K562 (cell line): ENCODE results near the gene COMP. TPM values are rescaled to one million over a fixed set of nuclear protein-coding genes. Genes with fewer than 3 reads are reported as not detected.

Source experiments
- HDAC6 ChIP-seq: IDR thresholded peaks from 2 replicates; pipeline ENCODE4 v1.6.1; 2012; ENCODE audit warnings: low read depth, mild to moderate bottlenecking, control low read depth, inconsistent platforms, low read length, moderate library complexity
- SUPT5H ChIP-seq: fragments of 450-650 bp; IDR thresholded peaks from 2 replicates; pipeline ENCODE4 v1.6.1; 2016
- U2AF1 ChIP-seq: fragments of 200-400 bp; formaldehyde crosslinking; optimal IDR thresholded peaks from 2 replicates; pipeline ENCODE3; 2017; ENCODE audit warnings: mild to moderate bottlenecking, low read depth, low read length, moderate library complexity
- YBX1 ChIP-seq: fragments of 450-650 bp; IDR thresholded peaks from 2 replicates; pipeline ENCODE4 v1.7.1; 2016; ENCODE audit warnings: mild to moderate bottlenecking
- polyA plus RNA-seq, 8 experiments: library from polyadenylated mRNA; depleted of rRNA in 4 of 8; stranded (reverse) in 5 of 8; unstranded in 3 of 8; fragments of >200 nt; fragmentation: Nextera tagmentation in 2 of 8; fragmentation: Illumina TruSeq in 1 of 8; extraction: Ambion mirVana in 2 of 8; extraction: Trizol in 1 of 8; gene quantifications; 2 replicates each; pipeline versions ENCODE4 v1.2.1 to v1.2.3, GENCODE V29; 2011 to 2014; ENCODE audit warnings: inconsistent platforms in 1 of 8, missing spikeins in 1 of 8
- total RNA-seq, 7 experiments: library from RNA; depleted of rRNA in 6 of 7; stranded (reverse); fragments of >200 nt in 6 of 7; fragmentation: Illumina TruSeq in 2 of 7; extraction: Trizol in 2 of 7; gene quantifications; 2 replicates each; pipeline versions ENCODE4 v1.2.1 to v1.2.3, GENCODE V29; 2011 to 2021; ENCODE audit warnings: low replicate concordance in 1 of 7
- TF ChIP-seq, protein P1 (sequence below): fragments of 250-450 bp; sonication (Bioruptor Pico); IDR thresholded peaks from 2 replicates; pipeline ENCODE4 v1.4.0; 2020
- TF ChIP-seq, protein P2 (sequence below): fragments of 450-650 bp; IDR thresholded peaks from 2 replicates; pipeline ENCODE4 v1.6.1; 2018; ENCODE audit not compliant: partially characterized antibody
- TF ChIP-seq, protein P3 (sequence below): fragments of 250-450 bp; sonication (Bioruptor Pico); IDR thresholded peaks from 2 replicates; pipeline ENCODE4 v1.5.0; 2021
- TF ChIP-seq, protein P4 (sequence below): fragments of 450-650 bp; formaldehyde crosslinking; IDR thresholded peaks from 2 replicates; pipeline ENCODE4 v1.4.0; 2020; ENCODE audit warnings: mild to moderate bottlenecking, moderate library complexity
- TF ChIP-seq, protein P5 (sequence below): fragments of 250-450 bp; sonication (Bioruptor Pico); IDR thresholded peaks from 2 replicates; pipeline ENCODE4 v1.4.0; 2020; ENCODE audit warnings: mild to moderate bottlenecking, moderate library complexity

Gene COMP
- total and polyA plus RNA-seq, 9 of the 15 experiments (the other 6 are each of a cell fraction or from before 2014, with no cell fraction given), result 0.07 TPM; not detected in 8

DNA sequence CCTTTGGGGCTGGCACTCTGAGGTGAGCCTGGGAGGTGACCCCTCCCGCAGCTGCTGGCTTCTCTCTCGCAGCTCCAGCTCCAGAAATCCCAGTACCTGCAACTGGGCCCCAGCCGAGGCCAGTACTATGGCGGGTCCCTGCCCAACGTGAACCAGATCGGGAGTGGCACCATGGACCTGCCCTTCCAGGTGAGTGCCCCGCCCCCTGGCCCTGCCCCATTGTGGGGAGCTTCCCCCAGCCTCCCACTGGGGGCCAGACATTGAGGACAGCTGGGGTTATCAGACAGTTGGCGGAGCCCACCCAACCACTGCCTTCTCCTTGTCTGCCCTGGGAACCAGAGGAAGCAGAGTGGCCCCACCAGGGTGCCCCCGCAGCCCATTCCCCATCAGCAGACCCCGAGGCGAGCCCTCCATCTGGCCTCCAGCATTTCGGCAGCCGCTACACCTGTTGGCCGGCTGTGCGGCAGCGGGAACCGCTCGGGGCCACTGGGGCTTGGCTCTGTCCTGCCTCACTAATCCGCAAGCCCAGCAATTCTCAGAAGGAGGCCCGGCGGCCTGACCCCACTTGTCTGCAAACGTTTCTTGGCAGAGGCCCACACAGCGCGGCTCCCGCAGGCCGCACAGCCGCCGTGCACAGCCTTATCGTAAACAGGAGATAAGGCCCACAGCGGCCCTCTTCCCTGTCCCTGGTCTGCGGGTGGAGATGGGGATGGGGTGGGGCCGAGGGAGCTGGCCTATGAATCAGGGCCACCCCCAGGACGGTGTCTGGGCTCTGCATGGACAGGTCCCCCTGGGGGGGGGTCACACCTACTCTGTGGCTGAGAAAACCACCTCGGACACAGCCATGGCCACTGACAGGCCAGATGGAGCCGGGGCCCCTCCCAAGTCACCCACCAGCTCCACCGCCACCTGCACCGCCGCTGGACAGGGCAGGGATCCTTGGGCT lies 48.0 kb downstream of the COMP start (continued):
- TF ChIP-seq, protein P1, sequence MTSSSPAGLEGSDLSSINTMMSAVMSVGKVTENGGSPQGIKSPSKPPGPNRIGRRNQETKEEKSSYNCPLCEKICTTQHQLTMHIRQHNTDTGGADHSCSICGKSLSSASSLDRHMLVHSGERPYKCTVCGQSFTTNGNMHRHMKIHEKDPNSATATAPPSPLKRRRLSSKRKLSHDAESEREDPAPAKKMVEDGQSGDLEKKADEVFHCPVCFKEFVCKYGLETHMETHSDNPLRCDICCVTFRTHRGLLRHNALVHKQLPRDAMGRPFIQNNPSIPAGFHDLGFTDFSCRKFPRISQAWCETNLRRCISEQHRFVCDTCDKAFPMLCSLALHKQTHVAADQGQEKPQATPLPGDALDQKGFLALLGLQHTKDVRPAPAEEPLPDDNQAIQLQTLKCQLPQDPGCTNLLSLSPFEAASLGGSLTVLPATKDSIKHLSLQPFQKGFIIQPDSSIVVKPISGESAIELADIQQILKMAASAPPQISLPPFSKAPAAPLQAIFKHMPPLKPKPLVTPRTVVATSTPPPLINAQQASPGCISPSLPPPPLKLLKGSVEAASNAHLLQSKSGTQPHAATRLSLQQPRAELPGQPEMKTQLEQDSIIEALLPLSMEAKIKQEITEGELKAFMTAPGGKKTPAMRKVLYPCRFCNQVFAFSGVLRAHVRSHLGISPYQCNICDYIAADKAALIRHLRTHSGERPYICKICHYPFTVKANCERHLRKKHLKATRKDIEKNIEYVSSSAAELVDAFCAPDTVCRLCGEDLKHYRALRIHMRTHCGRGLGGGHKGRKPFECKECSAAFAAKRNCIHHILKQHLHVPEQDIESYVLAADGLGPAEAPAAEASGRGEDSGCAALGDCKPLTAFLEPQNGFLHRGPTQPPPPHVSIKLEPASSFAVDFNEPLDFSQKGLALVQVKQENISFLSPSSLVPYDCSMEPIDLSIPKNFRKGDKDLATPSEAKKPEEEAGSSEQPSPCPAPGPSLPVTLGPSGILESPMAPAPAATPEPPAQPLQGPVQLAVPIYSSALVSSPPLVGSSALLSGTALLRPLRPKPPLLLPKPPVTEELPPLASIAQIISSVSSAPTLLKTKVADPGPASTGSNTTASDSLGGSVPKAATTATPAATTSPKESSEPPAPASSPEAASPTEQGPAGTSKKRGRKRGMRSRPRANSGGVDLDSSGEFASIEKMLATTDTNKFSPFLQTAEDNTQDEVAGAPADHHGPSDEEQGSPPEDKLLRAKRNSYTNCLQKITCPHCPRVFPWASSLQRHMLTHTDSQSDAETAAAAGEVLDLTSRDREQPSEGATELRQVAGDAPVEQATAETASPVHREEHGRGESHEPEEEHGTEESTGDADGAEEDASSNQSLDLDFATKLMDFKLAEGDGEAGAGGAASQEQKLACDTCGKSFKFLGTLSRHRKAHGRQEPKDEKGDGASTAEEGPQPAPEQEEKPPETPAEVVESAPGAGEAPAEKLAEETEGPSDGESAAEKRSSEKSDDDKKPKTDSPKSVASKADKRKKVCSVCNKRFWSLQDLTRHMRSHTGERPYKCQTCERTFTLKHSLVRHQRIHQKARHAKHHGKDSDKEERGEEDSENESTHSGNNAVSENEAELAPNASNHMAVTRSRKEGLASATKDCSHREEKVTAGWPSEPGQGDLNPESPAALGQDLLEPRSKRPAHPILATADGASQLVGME (CRISPR knock-in tag), result no peak
- TF ChIP-seq, protein P2, sequence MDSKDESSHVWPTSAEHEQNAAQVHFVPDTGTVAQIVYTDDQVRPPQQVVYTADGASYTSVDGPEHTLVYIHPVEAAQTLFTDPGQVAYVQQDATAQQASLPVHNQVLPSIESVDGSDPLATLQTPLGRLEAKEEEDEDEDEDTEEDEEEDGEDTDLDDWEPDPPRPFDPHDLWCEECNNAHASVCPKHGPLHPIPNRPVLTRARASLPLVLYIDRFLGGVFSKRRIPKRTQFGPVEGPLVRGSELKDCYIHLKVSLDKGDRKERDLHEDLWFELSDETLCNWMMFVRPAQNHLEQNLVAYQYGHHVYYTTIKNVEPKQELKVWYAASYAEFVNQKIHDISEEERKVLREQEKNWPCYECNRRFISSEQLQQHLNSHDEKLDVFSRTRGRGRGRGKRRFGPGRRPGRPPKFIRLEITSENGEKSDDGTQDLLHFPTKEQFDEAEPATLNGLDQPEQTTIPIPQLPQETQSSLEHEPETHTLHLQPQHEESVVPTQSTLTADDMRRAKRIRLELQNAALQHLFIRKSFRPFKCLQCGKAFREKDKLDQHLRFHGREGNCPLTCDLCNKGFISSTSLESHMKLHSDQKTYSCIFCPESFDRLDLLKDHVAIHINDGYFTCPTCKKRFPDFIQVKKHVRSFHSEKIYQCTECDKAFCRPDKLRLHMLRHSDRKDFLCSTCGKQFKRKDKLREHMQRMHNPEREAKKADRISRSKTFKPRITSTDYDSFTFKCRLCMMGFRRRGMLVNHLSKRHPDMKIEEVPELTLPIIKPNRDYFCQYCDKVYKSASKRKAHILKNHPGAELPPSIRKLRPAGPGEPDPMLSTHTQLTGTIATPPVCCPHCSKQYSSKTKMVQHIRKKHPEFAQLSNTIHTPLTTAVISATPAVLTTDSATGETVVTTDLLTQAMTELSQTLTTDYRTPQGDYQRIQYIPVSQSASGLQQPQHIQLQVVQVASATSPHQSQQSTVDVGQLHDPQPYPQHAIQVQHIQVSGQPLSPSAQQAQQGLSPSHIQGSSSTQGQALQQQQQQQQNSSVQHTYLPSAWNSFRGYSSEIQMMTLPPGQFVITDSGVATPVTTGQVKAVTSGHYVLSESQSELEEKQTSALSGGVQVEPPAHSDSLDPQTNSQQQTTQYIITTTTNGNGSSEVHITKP, result no peak
- TF ChIP-seq U2AF1, result no peak
- TF ChIP-seq, protein P3, sequence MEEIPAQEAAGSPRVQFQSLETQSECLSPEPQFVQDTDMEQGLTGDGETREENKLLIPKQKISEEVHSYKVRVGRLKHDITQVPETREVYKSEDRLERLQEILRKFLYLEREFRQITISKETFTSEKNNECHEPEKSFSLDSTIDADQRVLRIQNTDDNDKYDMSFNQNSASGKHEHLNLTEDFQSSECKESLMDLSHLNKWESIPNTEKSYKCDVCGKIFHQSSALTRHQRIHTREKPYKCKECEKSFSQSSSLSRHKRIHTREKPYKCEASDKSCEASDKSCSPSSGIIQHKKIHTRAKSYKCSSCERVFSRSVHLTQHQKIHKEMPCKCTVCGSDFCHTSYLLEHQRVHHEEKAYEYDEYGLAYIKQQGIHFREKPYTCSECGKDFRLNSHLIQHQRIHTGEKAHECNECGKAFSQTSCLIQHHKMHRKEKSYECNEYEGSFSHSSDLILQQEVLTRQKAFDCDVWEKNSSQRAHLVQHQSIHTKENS (CRISPR knock-in tag), result no peak
- TF ChIP-seq, protein P4, sequence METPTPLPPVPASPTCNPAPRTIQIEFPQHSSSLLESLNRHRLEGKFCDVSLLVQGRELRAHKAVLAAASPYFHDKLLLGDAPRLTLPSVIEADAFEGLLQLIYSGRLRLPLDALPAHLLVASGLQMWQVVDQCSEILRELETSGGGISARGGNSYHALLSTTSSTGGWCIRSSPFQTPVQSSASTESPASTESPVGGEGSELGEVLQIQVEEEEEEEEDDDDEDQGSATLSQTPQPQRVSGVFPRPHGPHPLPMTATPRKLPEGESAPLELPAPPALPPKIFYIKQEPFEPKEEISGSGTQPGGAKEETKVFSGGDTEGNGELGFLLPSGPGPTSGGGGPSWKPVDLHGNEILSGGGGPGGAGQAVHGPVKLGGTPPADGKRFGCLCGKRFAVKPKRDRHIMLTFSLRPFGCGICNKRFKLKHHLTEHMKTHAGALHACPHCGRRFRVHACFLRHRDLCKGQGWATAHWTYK (CRISPR knock-in tag), result no peak
- TF ChIP-seq SUPT5H, result no peak
- no peak for TF ChIP-seq YBX1
- TF ChIP-seq, protein P5, sequence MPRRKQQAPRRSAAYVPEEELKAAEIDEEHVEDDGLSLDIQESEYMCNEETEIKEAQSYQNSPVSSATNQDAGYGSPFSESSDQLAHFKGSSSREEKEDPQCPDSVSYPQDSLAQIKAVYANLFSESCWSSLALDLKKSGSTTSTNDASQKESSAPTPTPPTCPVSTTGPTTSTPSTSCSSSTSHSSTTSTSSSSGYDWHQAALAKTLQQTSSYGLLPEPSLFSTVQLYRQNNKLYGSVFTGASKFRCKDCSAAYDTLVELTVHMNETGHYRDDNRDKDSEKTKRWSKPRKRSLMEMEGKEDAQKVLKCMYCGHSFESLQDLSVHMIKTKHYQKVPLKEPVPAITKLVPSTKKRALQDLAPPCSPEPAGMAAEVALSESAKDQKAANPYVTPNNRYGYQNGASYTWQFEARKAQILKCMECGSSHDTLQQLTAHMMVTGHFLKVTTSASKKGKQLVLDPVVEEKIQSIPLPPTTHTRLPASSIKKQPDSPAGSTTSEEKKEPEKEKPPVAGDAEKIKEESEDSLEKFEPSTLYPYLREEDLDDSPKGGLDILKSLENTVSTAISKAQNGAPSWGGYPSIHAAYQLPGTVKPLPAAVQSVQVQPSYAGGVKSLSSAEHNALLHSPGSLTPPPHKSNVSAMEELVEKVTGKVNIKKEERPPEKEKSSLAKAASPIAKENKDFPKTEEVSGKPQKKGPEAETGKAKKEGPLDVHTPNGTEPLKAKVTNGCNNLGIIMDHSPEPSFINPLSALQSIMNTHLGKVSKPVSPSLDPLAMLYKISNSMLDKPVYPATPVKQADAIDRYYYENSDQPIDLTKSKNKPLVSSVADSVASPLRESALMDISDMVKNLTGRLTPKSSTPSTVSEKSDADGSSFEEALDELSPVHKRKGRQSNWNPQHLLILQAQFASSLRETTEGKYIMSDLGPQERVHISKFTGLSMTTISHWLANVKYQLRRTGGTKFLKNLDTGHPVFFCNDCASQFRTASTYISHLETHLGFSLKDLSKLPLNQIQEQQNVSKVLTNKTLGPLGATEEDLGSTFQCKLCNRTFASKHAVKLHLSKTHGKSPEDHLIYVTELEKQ (CRISPR knock-in tag), result no peak
- no peak for TF ChIP-seq HDAC6
